T-helper 2 cell treated with Interferon-gamma antibody and Interleukin-4, amounts not matched to agents 100 ng/mL and 5 ng/mL, for 36 hours (primary cell): ENCODE measurements around the gene APRT. TPM values are rescaled to one million over a fixed set of nuclear protein-coding genes. Genes with fewer than 3 reads are reported as not detected.
"Not testable (repeated sequence)": the region's sequence is repeated elsewhere in the genome, so short reads cannot be mapped to it uniquely, and the experiment has no call there.

Experiments used
- intact Hi-C: fragments of 100-400 bp; cut with micrococcal nuclease; formaldehyde crosslinking; loops from one replicate; pipeline ENCODE4 v1.15.1; 2023
- total RNA-seq: library from RNA; stranded (reverse); gene quantifications from 2 replicates; pipeline ENCODE4 v1.2.3, GENCODE V29; 2022

The APRT gene
- total RNA-seq, 1 donor from 2014 or later: 196 TPM

DNA sequence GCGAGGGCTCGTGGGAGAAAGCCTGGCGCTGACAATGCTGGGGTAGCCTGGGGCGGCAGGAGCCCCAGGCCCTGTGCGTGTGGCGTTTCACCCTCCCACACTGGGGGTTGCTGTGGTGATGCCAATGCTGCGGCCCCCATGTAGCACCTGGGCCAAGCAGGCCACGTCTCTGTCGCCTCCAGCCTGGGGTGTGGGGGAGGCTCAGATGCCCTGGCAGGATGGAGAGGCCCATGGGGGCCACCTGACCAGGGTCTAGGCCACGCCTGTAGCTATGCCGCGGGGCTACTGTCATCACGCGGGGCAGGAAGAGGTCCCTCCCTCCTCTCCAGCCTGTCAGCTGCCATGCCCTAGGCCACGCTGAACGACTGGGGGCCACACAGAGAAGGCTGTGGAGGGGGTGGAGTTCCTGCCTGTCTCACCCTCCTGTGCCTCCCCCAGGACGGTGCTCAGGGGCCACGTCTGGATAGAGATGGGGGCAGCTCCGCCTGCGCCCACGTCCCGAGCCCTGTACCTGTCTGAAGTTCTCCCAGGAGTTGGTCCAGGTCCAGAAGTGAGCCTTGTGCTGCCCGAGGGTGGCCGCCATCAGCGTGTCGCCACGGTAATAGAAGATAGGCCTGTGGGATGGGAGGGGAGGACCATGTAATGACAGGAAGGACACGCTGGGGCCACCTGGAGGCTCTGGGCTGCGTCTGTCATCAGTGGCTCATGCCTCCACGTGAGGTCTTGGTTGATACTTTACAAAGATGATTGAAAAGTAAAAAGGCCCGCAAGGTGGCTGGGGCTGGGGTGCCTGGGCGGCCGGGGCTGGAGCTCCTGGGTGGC lies 12.7 kb upstream of the APRT start:
- intact Hi-C loops: no loop called here

- intact Hi-C loops: not testable (repeated sequence)
These were observed 11.9 kb upstream of the APRT start for GRCh38 chr16:88823646-88824045.

DNA sequence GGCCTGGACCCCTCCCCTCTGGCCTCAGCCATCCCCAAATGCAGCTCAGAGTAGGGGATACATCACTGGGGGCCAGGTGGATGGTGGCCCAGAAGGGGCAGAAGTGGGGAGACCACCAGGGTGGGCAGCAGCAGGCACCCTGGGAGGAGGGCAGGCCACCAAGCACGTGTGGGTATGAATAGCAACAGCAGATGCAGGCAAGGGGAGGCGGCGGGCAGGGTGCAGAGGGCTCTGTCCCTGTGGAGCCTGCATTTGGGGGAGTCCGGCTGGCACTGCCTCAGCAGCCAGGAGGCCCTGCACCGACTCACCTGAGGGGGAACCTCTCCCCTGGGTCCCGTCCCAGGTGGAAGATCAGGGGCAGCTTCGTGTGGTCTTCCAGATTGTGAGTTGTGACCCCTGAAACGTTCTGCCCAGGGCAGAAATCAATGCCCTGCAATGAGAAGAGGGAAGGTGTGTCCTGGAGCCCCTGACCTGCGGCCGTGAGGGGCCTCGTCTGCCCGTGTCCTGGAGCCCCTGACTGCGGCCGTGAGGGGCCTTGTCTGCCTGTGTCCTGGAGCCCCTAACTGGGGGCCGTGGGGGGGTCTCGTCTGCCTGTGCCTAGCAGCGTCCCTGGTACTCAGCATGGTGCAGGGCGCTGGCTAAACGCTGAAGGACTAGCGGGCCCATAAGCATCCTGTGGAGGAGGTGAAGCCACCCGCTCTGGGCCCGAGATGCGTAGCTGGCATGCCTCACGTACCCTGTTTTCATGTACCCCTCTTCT lies 10.7 kb upstream of the APRT start:
- intact Hi-C loops: no loop called here

DNA sequence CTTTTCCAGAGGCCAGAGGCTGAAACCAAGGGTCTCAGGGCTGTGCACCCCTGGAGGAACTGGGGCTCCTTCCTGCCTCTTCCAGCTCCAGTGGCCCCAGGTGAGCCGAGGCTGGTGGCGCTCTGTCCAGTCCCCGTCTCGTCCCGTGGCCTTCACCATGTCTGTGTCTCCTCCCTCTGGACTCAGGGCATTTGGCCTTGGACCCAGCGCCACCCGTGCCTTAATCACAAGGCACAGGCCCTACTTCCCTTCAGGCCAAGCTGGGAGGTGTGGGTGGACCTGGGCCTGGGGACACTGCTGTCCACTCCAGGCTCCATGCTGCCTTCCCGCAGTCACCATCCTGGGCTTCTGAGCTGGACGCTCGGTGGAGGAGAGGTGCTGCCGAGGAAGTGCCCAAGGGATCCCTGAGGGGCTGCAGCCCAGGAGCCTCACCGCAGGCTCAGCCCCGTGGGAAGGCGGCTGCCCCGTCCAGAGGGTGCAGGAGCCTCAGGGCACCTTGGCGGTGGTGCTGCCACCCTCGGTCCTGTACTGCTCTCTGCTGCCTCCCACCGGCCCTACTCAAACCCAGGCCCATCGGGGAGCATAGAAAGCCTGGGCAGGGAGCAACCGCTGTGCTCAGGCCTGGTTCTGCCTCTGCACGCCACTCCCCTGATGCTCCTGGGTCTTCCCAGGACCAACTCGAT lies 9.6 kb upstream of the APRT start:
- intact Hi-C loops: no loop called here

DNA sequence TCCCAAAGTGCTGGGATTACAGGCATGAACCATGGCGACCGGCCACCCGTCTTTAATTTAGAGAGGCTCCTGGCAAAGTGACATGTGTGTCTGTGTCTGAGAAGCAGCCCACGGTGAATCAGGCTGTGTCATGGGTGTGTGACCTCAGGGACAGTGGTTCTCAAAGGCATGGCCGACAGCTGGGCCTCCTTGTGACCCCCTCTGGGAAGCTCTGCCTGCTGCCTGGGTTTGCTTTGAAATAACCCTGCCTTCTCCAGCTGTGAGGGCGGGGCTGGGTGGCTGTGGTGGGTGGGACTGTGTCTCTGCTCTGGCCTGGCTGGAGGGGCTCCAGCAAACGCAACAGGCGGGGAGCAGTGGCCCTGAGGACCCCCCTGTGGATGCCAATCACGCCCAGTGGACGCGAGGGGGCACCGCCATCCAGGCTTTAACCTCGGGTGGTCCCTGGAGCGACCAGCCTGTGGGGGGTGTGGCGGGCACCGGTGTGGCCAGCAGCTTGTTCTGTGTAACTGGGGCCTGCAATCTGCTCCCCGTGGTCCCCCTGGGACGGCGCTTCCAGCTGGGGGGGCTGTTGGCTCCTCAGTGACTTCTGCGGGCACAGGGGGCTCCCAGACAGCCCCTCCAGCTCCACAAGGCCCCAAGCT lies 8.8 kb upstream of the APRT start:
- intact Hi-C loops: no loop called here

DNA sequence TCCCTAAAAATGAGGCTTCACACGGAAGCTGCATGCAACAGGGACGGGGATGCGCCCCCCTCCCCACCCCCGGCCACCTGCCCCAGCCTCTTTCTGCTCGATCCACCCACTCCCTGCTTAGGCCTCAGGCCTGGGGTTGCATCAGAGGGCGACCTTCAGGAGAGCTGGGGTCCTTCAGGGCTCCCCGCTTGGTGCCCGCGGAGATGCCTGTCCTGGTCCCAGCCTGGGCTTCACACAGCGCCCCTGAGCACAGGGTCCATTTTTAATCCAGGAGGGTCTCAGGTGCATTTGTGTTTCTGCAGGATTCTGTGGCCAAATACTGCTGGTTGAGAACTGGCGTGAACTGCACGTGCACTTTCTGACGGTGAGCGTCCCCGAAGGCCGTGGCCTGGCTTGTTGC lies 7.4 kb upstream of the APRT start:
- intact Hi-C loops: no loop called here

DNA sequence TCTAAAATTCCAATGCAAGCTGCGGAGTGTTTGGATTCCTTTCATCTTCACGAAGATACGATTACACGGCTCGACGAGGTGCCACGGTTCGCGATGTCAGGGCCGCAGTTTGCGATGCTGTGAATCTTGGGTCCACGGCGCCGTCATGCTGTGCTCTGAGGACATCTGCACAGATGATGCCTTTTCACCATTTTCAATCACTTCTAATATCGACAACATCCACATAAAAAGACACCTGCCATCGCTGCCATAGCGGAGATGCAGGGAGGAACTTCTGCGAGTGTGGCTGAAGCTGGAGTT lies 6.8 kb upstream of the APRT start:
- intact Hi-C loops: no loop called here

- intact Hi-C loops: no loop called here
These were observed 6.3 kb upstream of the APRT start for GRCh38 chr16:88817785-88818574.

- intact Hi-C loops: loop anchor here (1.0 kb wide), 1 partner anchor 350 kb away; no protein-coding TSS in a partner anchor
These were observed 5.2 kb upstream of the APRT start for GRCh38 chr16:88816736-88817535.

GRCh38 chr16:88815901-88816589 lies 4.3 kb upstream of the APRT start:
- intact Hi-C loops: loop anchor here (1.0 kb wide), 2 partner anchors 351 to 400 kb away; no protein-coding TSS in a partner anchor

DNA sequence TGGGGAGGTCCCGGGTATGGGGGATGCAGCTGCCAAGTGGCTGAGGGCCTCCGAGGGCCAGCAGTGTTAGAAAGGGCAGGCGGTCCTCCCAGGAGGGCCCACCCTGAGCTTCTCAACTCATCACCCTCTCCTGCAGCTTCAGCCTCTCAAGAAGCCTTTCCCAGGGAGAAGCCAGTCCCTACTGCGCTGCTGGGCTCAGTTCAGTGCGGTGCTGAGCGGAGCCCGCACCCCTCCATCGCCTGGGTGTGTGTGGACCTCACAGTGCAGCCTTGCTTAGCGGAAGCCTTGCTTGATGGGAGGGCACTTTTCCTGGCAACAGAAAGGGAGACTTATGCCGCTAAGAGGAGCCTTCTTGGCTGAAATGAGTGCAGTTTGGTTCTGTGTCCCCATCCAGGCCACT lies 3.5 kb upstream of the APRT start:
- intact Hi-C loops: loop anchor here (1.0 kb wide), 1 partner anchor 401 kb away; no protein-coding TSS in a partner anchor

DNA sequence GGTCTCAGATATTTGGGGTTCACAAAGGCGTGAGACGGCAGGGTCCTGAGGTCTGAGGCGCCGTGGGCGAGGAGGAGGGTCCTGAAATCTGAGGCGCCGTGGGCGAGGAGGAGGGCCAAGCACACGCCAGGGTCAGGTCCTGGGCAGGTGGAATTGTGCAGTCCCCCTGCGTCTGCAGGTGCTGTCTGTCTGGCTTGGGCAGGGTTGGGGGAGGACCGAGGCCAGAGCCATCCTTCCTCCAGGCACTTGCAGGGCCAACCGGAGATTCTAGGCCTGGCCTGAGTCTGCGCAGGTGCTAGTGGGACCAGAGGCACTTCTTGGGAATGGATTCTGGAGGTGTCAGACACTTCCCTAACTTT lies 2.4 kb upstream of the APRT start:
- intact Hi-C loops: no loop called here

DNA sequence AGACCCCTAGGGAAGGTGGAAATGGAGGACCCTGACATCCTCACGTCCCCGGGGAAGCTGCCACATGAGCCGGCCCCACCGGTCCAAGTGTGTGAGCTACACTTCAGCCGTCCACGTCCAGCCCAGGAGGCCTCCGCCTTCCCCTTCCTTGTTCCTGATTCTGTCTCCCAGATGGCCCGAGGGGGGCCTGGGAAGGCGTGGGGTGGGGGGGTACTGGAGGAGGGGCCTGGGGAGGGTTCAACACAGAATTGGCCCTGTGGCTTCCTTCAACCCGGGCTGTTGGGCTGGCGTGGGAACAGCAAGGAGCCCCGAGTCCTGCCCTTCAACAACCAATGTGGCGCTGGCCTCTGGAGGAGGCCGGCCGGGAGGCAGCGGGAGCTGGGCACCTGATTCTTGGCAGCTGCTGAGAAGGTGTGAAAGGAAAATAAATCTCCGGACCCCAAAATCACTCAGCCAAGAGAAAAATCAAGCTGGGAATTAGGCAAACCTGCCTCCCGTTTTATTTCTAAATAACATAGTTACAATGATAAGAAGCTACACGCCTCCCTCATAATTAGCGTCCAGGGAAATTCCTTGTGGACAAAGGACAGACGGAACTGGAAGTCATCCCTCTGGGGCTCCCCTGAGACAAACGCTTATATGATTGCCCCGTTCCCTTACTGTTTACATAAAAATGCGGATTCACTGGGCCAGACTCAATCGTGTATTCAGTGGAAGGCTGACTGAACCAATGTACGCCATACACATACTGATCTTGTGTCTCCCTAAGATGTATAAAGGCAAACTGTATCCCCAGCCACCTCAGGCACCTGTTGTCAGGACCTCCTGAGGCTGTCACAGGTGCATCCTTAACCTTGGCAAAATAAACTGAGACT lies 1.8 kb upstream of the APRT start:
- intact Hi-C loops: no loop called here

DNA sequence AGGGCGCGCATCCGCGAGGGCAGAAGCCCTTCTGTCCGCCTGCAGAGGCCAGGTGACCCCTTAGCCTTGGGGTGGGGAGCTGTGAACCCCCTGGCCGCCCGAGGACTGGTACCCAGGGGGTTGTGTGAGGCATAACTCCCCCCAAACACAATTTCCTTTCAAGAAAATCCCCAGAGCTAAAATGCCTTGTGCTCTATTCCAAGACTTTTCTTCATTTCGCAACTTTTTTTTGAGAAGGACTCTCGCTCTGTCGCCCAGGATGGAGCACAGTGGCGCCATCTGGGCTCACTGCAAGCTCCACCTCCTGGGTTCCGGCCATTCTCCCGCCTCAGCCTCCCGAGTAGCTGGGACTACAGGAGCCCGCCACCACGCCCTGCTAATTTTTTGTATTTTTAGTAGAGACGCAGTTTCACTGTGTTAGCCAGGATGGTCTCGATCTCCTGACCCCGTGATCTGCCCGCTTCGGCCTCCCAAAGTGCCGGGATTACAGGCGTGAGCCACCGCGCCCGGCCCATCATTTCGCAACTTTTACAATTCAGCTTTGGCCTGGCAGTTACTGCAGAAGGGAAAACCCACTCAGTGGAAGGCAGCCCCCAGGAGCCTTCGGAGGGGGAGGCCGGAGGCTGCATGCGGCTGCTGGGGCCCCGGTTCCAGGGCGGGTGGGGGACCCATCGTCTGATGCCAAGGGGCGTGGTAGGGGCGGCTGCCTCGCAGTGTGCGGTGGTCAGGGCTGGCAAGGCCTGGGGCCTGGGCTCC lies 963 bp upstream of the APRT start:
- intact Hi-C loops: no loop called here

DNA sequence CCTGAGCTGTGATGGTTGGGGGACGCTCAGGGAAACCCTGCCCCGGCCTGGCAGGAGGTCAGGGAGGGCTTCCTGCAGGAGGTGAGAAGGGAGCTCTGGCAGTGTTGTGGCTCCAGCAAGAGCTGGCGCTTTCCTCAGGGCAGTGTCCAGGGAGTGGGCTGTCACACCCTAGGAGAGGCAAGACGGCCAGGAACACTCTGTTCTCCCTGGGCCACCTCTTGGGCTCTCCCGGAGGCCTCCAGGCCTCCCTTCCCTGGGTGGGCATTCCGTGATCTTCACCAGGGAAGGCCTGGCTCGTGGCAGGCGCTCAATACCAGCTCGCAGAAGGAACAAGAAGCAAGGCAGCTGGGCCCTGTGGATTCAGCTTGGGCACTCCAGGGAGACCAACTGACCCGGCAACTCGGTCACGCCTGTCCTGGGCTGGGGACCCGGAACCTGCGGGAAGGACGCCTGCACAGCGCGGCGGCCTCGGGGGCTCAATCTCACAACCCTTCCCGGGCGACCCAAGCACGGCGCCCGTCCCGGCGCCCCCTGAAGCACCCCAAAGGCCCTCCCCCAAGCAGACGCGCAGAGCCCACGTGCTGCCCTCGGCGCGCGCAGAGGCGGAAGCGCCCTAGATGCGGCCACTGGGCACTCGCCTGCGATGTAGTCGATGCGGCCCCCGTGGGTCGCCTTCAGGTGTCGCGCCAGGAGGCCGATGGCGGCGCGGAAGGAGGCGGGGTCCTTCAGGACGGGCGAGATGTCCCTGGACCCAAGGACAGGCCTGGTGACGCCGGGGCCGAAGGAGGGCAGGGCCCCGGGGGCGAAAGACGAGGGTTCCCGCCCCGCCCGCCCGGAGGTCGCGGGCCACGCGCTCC lies 588 bp downstream of the APRT start:
- intact Hi-C loops: loop anchor here (1.0 to 2.0 kb wide), 3 partner anchors 8 to 360 kb away; partner anchors contain the start of genes CDH15, CDT1 and TRAPPC2L

- intact Hi-C loops: loop anchor here (2.0 kb wide), 1 partner anchor 360 kb away; the partner anchor contains the start of gene CDH15
These were observed 1.4 kb downstream of the APRT start for GRCh38 chr16:88810166-88810911.
